Caco-2 (cell line): Measurements from ENCODE around the gene SH3BP5L. TPM values are rescaled to one million over a fixed set of nuclear protein-coding genes. Genes with fewer than 3 reads are reported as not detected.

ENCODE experiments used
- BruUV-seq: library from RNA; stranded (reverse); fragments of 400-500 nt; replicated peaks from 2 replicates; lab custom pipeline; 2021; lab: Mats Ljungman, UMichigan
- CTCF ChIA-PET: fragments of 300-600 bp; sonication (Branson Sonifier 250); formaldehyde crosslinking; loops from one replicate; lab custom pipeline; 2022; ENCODE audit warnings: antibody characterized with exemption; lab: Charles Lee
- POLR2A ChIA-PET: fragments of 300-600 bp; sonication (Branson Sonifier 250); formaldehyde crosslinking; loops from one replicate; lab custom pipeline; 2022; ENCODE audit warnings: antibody characterized with exemption; lab: Charles Lee
- DNase-seq, 2 experiments: peaks; one replicate each; pipeline versions ENCODE4 v3.0.0 to v3.0.0-alpha.2; 2020 to 2022
- H3K27me3 ChIP-seq: replicated peaks from 2 replicates; pipeline ENCODE4 v1.6.0; 2011; ENCODE audit warnings: low read length; ENCODE audit not compliant: control insufficient read depth, insufficient read depth
- H3K36me3 ChIP-seq: 2 replicates; pipeline ENCODE4 v1.5.1; 2011; ENCODE audit warnings: low read length; ENCODE audit not compliant: control insufficient read depth, insufficient read depth
- H3K4me1 ChIP-seq: fragments of 250-450 bp; sonication (Bioruptor Pico); 2 replicates; pipeline ENCODE4 v1.5.1; 2020; ENCODE audit warnings: mild to moderate bottlenecking
- H3K4me3 ChIP-seq: 2 replicates; pipeline ENCODE4 v1.5.1; 2011; ENCODE audit warnings: low read depth, mild to moderate bottlenecking, control low read depth, low read length
- H3K9me3 ChIP-seq: fragments of 250-450 bp; sonication (Bioruptor Pico); 2 replicates; pipeline ENCODE4 v1.5.1; 2020; ENCODE audit warnings: mild to moderate bottlenecking, moderate library complexity
- H3K27ac Mint-ChIP-seq: one replicate; pipeline ENCODE4 v1.8.0; 2022; ENCODE audit warnings: mixed read lengths; ENCODE audit not compliant: unreplicated experiment
- H3K27me3 Mint-ChIP-seq: one replicate; pipeline ENCODE4 v1.8.0; 2022; ENCODE audit warnings: mixed read lengths; ENCODE audit not compliant: insufficient read depth, unreplicated experiment
- H3K36me3 Mint-ChIP-seq: one replicate; pipeline ENCODE4 v1.8.0; 2022; ENCODE audit warnings: mild to moderate bottlenecking, mixed read lengths; ENCODE audit not compliant: insufficient read depth, unreplicated experiment
- H3K4me1 Mint-ChIP-seq: one replicate; pipeline ENCODE4 v1.8.0; 2022; ENCODE audit warnings: low read depth, mixed read lengths; ENCODE audit not compliant: unreplicated experiment
- H3K4me3 Mint-ChIP-seq: one replicate; pipeline ENCODE4 v1.8.0; 2022; ENCODE audit warnings: mild to moderate bottlenecking, moderate library complexity, mixed read lengths; ENCODE audit not compliant: unreplicated experiment
- H3K9me3 Mint-ChIP-seq: one replicate; pipeline ENCODE4 v1.8.0; 2022; ENCODE audit warnings: mixed read lengths; ENCODE audit not compliant: unreplicated experiment
- CTCF ChIP-seq, 2 experiments: fragments of 200-600 bp in 1 of 2; IDR thresholded peaks; 1 replicate in 1 of 2; 2 replicates in 1 of 2; pipeline versions ENCODE4 v1.5.1 to v1.8.0; 2011 to 2022; ENCODE audit warnings: antibody characterized with exemption in 1 of 2, control low read depth in 1 of 2, inconsistent platforms in 1 of 2, low read depth in 1 of 2, low read length in 1 of 2, mild to moderate bottlenecking in 1 of 2, moderate library complexity in 1 of 2; ENCODE audit not compliant: insufficient read depth in 1 of 2, severe bottlenecking in 1 of 2, unreplicated experiment in 1 of 2
- intact Hi-C: fragments of 100-400 bp; cut with micrococcal nuclease; formaldehyde crosslinking; loops from one replicate; pipeline ENCODE4 v1.10.0; 2022; ENCODE audit not compliant: unreplicated experiment
- total RNA-seq: library from RNA; stranded (reverse); gene quantifications from 2 replicates; pipeline ENCODE4 v1.2.3, GENCODE V29; 2022

SH3BP5L gene
- total RNA-seq, 1 experiment from 2014 or later = 21.3 TPM

DNA sequence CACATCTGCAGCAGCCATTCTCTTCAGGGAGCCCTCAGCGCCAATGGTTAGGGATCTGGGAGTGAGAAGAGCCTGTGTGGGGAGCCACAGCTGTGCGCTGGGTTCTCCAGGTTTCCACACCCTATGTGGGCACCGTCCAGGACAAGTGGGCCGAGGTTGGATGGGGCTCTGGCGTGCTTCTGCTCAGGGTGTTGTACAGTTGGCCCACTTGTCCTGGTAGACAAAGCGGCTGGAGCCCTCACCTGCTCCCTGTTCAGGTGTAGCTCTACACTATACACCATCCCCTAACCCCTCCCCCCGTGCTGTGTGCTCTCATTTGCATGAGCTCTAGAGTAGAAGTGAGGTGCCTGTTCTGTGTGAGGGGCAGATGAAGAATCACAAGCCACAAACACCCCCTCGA is 12.2 kb downstream of the SH3BP5L start:
- CTCF ChIA-PET = no interaction called here
- peaks cover 60% of the 10 kb centered on the region for H3K36me3 Mint-ChIP-seq
- BruUV-seq = no TSS peak

DNA sequence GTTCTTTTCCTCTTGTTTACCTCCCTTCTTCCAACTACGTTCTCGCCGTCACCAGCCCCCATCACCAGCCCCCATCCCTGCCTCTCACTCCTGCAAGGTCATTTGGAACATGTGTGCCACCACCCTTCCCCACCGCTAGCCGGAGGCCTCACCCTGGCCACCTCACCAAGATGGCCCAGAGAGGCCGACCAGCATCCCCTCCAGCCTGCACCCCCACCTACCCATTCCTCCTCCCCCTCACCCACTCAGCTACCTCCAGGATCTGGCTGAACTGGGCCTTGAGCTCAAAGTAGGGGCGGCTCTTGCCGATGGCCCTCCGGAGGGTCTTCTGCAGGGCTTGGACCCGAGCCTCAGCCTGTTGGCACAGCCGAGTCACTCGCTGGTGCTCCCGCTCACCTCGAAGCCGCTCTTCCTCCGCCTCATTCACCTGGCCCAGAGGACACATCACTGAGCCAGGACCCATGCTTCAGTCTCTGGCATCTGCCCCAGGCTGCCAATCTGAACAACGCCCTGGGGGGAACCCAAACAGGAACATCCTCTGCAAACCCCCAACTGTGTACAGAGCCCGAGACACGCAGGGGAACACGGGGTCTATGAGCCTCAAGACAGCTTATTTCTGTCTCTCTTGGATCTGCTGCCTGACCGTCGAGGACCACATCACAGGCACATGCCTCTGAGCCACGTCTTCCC is 12.8 kb downstream of the SH3BP5L start:
- DNase-seq = no peak
- Mint-ChIP-seq H3K27me3 (no peaks in the 10 kb centered on the region), H3K36me3 (peaks cover 54% of the 10 kb centered on the region), H3K27ac (no peak overlapping the region), H3K4me1 (no peaks in the 10 kb centered on the region), H3K4me3 (no peak overlapping the region), H3K9me3 (no peaks in the 10 kb centered on the region)
- Histone ChIP-seq H3K36me3 (peaks cover 1% of the 10 kb centered on the region; the same call in 1 of the 2 replicates), H3K9me3 (no peaks in the 10 kb centered on the region), H3K27me3 (no peaks in the 10 kb centered on the region), H3K4me3 (no peak overlapping the region), H3K4me1 (no peaks in the 10 kb centered on the region)
- no peak for TF ChIP-seq CTCF (IDR thresholded peaks at IDR 0.05; ENCODE audit: insufficient read depth in 1 of 2, low read depth in 1 of 2, low read length in 1 of 2, severe bottlenecking in 1 of 2, unreplicated experiment in 1 of 2)
- intact Hi-C loops = no loop called here
- ChIA-PET POLR2A (interaction anchor here (0.7 kb wide), 1 partner anchor 13 kb away, joined by 5 read pairs; no protein-coding TSS in a partner anchor), CTCF (no interaction called here)
- no TSS peak for BruUV-seq

More for the DNA sequence above, 12.2 kb downstream of the SH3BP5L start:
- Histone ChIP-seq H3K4me1 (no peaks in the 10 kb centered on the region), H3K36me3 (peaks cover 1% of the 10 kb centered on the region; the same call in 1 of the 2 replicates), H3K27me3 (no peaks in the 10 kb centered on the region), H3K9me3 (no peaks in the 10 kb centered on the region), H3K4me3 (no peak overlapping the region)
- POLR2A ChIA-PET = no interaction called here
- no peak overlapping the region for H3K4me3 Mint-ChIP-seq
- no peaks in the 10 kb centered on the region for H3K27me3 Mint-ChIP-seq
- H3K27ac Mint-ChIP-seq = no peak overlapping the region
- H3K9me3 Mint-ChIP-seq = no peaks in the 10 kb centered on the region
- no peak for DNase-seq
- intact Hi-C loops = no loop called here
- no peak for TF ChIP-seq CTCF (IDR thresholded peaks at IDR 0.05; ENCODE audit: insufficient read depth in 1 of 2, low read depth in 1 of 2, low read length in 1 of 2, severe bottlenecking in 1 of 2, unreplicated experiment in 1 of 2)
- no peaks in the 10 kb centered on the region for H3K4me1 Mint-ChIP-seq

DNA sequence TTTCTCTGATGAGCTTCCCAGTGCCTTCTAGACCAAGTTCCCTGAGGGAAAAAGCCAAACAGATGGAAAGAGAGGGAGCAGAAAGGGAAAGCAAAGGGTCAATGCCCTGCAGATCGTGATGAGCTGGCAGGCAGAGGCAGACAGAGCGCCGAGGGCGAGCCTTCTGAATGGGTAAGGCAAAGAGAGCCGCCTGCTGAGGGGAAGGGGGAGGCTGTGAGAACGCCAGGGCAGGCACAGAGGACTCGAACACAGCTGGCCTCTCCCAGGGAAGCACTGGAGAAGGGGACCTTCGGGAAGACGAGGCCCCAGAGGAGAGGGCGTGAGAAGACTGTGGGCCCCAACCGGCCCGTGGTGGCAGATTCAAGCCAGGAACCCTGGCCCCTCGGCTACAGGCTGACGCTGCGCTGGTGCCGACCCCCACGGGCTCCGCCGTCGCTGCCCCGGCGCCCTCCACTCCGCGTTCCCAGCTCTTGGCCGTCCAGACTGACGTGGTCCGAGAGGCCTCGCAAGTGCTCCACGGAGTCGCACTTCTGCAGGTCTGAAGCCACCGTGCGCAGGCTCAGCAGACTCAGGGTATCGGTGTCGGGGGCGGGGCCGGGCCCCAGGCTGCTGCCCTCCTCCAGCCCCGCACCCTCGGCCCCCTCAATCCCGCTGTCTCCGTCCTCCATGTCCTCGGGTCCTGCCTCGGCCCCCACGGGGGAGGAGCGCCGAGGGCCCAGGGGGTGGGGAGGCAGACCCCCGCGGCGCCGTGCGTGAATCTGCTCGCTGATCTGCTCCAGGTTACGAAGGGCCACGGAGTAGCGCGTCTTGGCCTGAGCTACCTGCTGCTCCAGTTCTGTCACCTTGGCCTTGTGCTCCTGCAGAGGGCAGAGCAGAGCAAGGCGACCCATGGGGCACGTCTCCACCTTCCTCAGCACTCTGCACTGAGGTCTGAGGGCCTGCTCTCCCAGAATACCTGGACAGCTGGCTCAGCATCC is 13.9 kb downstream of the SH3BP5L start:
- no peaks in the 10 kb centered on the region for H3K27me3 Mint-ChIP-seq
- CTCF ChIA-PET = no interaction called here
- no peaks in the 10 kb centered on the region for H3K9me3 Mint-ChIP-seq
- H3K36me3 Mint-ChIP-seq = peaks cover 46% of the 10 kb centered on the region
- H3K4me1 Mint-ChIP-seq = no peaks in the 10 kb centered on the region
- no peaks in the 10 kb centered on the region for H3K4me1 ChIP-seq
- H3K27me3 ChIP-seq = no peaks in the 10 kb centered on the region
- POLR2A ChIA-PET = no interaction called here
- intact Hi-C loops = no loop called here
- BruUV-seq = no TSS peak
- no peak for TF ChIP-seq CTCF (IDR thresholded peaks at IDR 0.05; ENCODE audit: insufficient read depth in 1 of 2, low read depth in 1 of 2, low read length in 1 of 2, severe bottlenecking in 1 of 2, unreplicated experiment in 1 of 2)
- H3K27ac Mint-ChIP-seq = no peak overlapping the region
- H3K4me3 ChIP-seq = no peak overlapping the region
- H3K4me3 Mint-ChIP-seq = no peak overlapping the region
- no peaks in the 10 kb centered on the region for H3K9me3 ChIP-seq
- DNase-seq = no peak
- peaks cover 1% of the 10 kb centered on the region; the same call in 1 of the 2 replicates for H3K36me3 ChIP-seq
